Activated CD4-positive, alpha-beta memory T cell treated with anti-CD3 and anti-CD28 coated beads for 36 hours (primary cell): ENCODE data around the gene MDM1. TPM values are rescaled to one million over a fixed set of nuclear protein-coding genes. Genes with fewer than 3 reads are reported as not detected.
A peak's percentile ranks its signal among the peaks of the same experiment; 100 is the strongest.

Experiments
- CTCF ChIA-PET: fragments of 350-600 bp; sonication (Branson Sonifier 250); formaldehyde crosslinking; loops from one replicate; lab custom pipeline; 2021; ENCODE audit warnings: antibody characterized with exemption, inconsistent platforms; lab: Charles Lee
- POLR2A ChIA-PET: fragments of 350-600 bp; sonication (Branson Sonifier 250); formaldehyde crosslinking; loops from one replicate; lab custom pipeline; 2021; ENCODE audit warnings: antibody characterized with exemption; lab: Charles Lee
- DNase-seq: peaks from one replicate; pipeline ENCODE4 v3.0.0-alpha.2; 2020
- H3K27ac Mint-ChIP-seq: one replicate; pipeline ENCODE4 v1.8.0; 2021; ENCODE audit warnings: mixed read lengths
- H3K27me3 Mint-ChIP-seq: one replicate; pipeline ENCODE4 v1.8.0; 2021; ENCODE audit warnings: mixed read lengths
- H3K36me3 Mint-ChIP-seq: one replicate; pipeline ENCODE4 v1.8.0; 2021; ENCODE audit warnings: mixed read lengths
- H3K4me1 Mint-ChIP-seq: one replicate; pipeline ENCODE4 v1.8.0; 2021; ENCODE audit warnings: low read depth, mixed read lengths
- H3K4me3 Mint-ChIP-seq: one replicate; pipeline ENCODE4 v1.8.0; 2021; ENCODE audit warnings: mild to moderate bottlenecking, mixed read lengths
- H3K9me3 Mint-ChIP-seq: one replicate; pipeline ENCODE4 v1.8.0; 2021; ENCODE audit warnings: mixed read lengths
- intact Hi-C: fragments of 100-400 bp; cut with micrococcal nuclease; formaldehyde crosslinking; loops from one replicate; pipeline ENCODE4 v1.15.1; 2023
- total RNA-seq, 2 experiments: library from RNA; stranded (reverse); gene quantifications; one replicate each; pipeline ENCODE4 v1.2.3, GENCODE V29; 2021

The MDM1 gene
- total RNA-seq, 2 experiments from 2014 or later = 13.8 to 15.6 TPM

GRCh38 chr12:68319988-68320623 lies 12.1 kb downstream of the MDM1 start:
- no peak for DNase-seq
- intact Hi-C loops = loop anchor here (10.0 kb wide), 1 partner anchor 965 kb away; no protein-coding TSS in a partner anchor
- Mint-ChIP-seq H3K27me3 (no peaks in the 10 kb centered on the region), H3K9me3 (no peaks in the 10 kb centered on the region), H3K36me3 (peaks cover 8% of the 10 kb centered on the region), H3K27ac (no peak overlapping the region), H3K4me1 (no peaks in the 10 kb centered on the region), H3K4me3 (no peak overlapping the region)
- POLR2A ChIA-PET = interaction anchor here (0.6 kb wide), 1 partner anchor 260 kb away, joined by 3 read pairs; no protein-coding TSS in a partner anchor
- CTCF ChIA-PET = interaction anchor here (1.2 to 3.3 kb wide), 5 partner anchors 84 to 162 kb away, joined by 3 to 41 read pairs (median 4); no protein-coding TSS in a partner anchor

GRCh38 chr12:68317047-68317667 lies 15.0 kb downstream of the MDM1 start:
- POLR2A ChIA-PET = interaction anchor here (1.2 kb wide), 1 partner anchor 94 kb away, joined by 3 read pairs; no protein-coding TSS in a partner anchor
- CTCF ChIA-PET = interaction anchor here (0.6 to 6.2 kb wide), 37 partner anchors 9 to 429 kb away, joined by 3 to 174 read pairs (median 4); partner anchors contain the start of genes IFNG, IL26, MDM1 and SLC35E3
- intact Hi-C loops = loop anchor here (1.0 to 10.0 kb wide), 3 partner anchors 94 to 962 kb away; no protein-coding TSS in a partner anchor
- Mint-ChIP-seq H3K4me3 (no peak overlapping the region), H3K27me3 (no peaks in the 10 kb centered on the region), H3K27ac (no peak overlapping the region), H3K4me1 (no peaks in the 10 kb centered on the region), H3K36me3 (peaks cover 4% of the 10 kb centered on the region), H3K9me3 (no peaks in the 10 kb centered on the region)
- DNase-seq = peak; percentile 37

- peaks cover 29% of the 10 kb centered on the region for H3K36me3 Mint-ChIP-seq
- no peak overlapping the region for H3K4me3 Mint-ChIP-seq
- no peaks in the 10 kb centered on the region for H3K27me3 Mint-ChIP-seq
- intact Hi-C loops = loop anchor here (10.0 kb wide), 1 partner anchor 956 kb away; no protein-coding TSS in a partner anchor
- CTCF ChIA-PET = interaction anchor here (1.3 to 1.5 kb wide), 2 partner anchors 87 to 270 kb away, joined by 4 read pairs; no protein-coding TSS in a partner anchor
- no peak overlapping the region for H3K27ac Mint-ChIP-seq
- no peak for DNase-seq
- POLR2A ChIA-PET = no interaction called here
- H3K4me1 Mint-ChIP-seq = peaks cover 14% of the 10 kb centered on the region
- no peaks in the 10 kb centered on the region for H3K9me3 Mint-ChIP-seq
These were observed 21.8 kb downstream of the MDM1 start for GRCh38 chr12:68310370-68310769.

- POLR2A ChIA-PET = no interaction called here
- peaks cover 15% of the 10 kb centered on the region for H3K4me1 Mint-ChIP-seq
- no peak for DNase-seq
- intact Hi-C loops = loop anchor here (2.0 kb wide), 2 partner anchors 16 to 48 kb away; no protein-coding TSS in a partner anchor
- H3K27ac Mint-ChIP-seq = no peak overlapping the region
- H3K27me3 Mint-ChIP-seq = no peaks in the 10 kb centered on the region
- no peak overlapping the region for H3K4me3 Mint-ChIP-seq
- no peaks in the 10 kb centered on the region for H3K9me3 Mint-ChIP-seq
- H3K36me3 Mint-ChIP-seq = peaks cover 46% of the 10 kb centered on the region
- CTCF ChIA-PET = no interaction called here
These were observed 25.6 kb downstream of the MDM1 start for GRCh38 chr12:68306564-68306963.

DNA sequence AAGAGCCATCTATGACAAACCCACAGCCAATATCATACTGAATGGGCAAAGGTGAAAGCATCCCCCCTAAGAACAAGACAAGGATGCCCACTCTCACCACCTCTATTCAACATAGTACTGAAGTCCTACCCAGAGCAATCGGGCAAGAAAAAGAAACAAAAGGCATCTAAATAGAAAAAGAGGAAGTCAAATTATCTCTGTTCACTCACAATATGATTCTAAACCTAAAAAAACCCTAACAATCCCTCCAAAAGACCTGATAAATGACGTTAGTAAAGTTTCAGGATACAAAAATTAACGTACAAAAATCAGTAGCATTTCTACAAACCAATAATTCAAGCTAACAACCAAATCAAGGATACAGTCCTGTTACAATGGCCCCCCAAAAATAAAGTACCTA lies 26.9 kb downstream of the MDM1 start:
- DNase-seq = no peak
- H3K9me3 Mint-ChIP-seq = peaks cover under 1% of the 10 kb centered on the region
- ChIA-PET CTCF (interaction anchor here (1.0 kb wide), 1 partner anchor 12 kb away, joined by 3 read pairs; no protein-coding TSS in a partner anchor), POLR2A (no interaction called here)
- peaks cover 58% of the 10 kb centered on the region for H3K36me3 Mint-ChIP-seq
- peaks cover 15% of the 10 kb centered on the region for H3K4me1 Mint-ChIP-seq
- intact Hi-C loops = no loop called here
- no peak overlapping the region for H3K27ac Mint-ChIP-seq
- H3K27me3 Mint-ChIP-seq = no peaks in the 10 kb centered on the region
- no peak overlapping the region for H3K4me3 Mint-ChIP-seq

- Mint-ChIP-seq H3K36me3 (peaks cover 65% of the 10 kb centered on the region), H3K27me3 (no peaks in the 10 kb centered on the region), H3K4me1 (peaks cover 15% of the 10 kb centered on the region), H3K27ac (no peak overlapping the region), H3K9me3 (peaks cover 7% of the 10 kb centered on the region), H3K4me3 (no peak overlapping the region)
- intact Hi-C loops = no loop called here
- ChIA-PET POLR2A (no interaction called here), CTCF (no interaction called here)
- no peak for DNase-seq
These were observed 27.5 kb downstream of the MDM1 start for GRCh38 chr12:68304626-68305025.

- no peak overlapping the region for H3K27ac Mint-ChIP-seq
- H3K9me3 Mint-ChIP-seq = peaks cover 14% of the 10 kb centered on the region
- peaks cover 15% of the 10 kb centered on the region for H3K4me1 Mint-ChIP-seq
- intact Hi-C loops = no loop called here
- H3K4me3 Mint-ChIP-seq = no peak overlapping the region
- peaks cover 67% of the 10 kb centered on the region for H3K36me3 Mint-ChIP-seq
- no peaks in the 10 kb centered on the region for H3K27me3 Mint-ChIP-seq
- no peak for DNase-seq
- CTCF ChIA-PET = no interaction called here
- POLR2A ChIA-PET = no interaction called here
These were observed 28.3 kb downstream of the MDM1 start for GRCh38 chr12:68303850-68304249.

DNA sequence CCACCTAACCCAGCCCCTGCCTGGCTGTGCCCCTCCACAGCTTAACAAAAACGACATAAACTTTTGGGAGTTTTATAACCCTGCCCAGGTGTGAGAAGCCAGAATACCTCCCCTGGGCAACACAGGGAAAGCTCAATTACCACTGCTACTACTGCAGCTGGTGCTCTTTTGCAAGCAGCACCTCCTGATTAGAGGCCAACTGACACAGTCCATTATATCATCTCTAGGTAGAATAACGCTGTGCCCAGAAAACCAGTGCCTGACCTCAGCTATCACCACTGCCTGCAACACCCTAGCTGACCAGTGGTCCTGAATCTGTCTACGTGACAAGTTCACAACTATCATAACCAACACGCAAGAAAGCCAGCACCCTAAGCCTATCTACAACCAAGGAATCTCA lies 34.2 kb downstream of the MDM1 start:
- H3K27me3 Mint-ChIP-seq = peaks cover 7% of the 10 kb centered on the region
- peaks cover 14% of the 10 kb centered on the region for H3K9me3 Mint-ChIP-seq
- H3K4me3 Mint-ChIP-seq = no peak overlapping the region
- POLR2A ChIA-PET = no interaction called here
- H3K4me1 Mint-ChIP-seq = peaks cover 6% of the 10 kb centered on the region
- CTCF ChIA-PET = interaction anchor here (1.4 kb wide), 1 partner anchor 257 kb away, joined by 3 read pairs; no protein-coding TSS in a partner anchor
- intact Hi-C loops = loop anchor here (10.0 kb wide), 1 partner anchor 603 kb away; no protein-coding TSS in a partner anchor
- no peak overlapping the region for H3K27ac Mint-ChIP-seq
- H3K36me3 Mint-ChIP-seq = peaks cover 52% of the 10 kb centered on the region
- no peak for DNase-seq

DNA sequence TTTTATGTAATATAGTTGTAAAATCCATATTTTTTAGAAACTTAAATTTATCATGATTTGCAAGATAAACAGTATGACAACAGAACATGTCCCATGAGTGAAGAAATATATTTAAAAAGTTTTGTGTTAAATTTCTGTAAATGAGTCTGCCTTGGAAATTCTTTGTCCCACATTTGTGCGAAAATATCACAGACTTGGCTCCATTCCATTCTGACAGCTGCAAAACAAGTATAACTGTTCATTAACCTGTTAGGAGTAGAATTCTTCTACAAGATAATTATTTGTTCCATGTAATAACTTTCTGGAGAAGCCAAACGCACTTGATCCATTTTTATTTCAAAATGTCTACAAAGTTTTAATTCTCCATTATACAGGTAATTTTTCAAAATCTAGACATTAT lies 37.9 kb downstream of the MDM1 start:
- ChIA-PET POLR2A (no interaction called here), CTCF (no interaction called here)
- Mint-ChIP-seq H3K4me3 (no peak overlapping the region), H3K27ac (no peak overlapping the region), H3K36me3 (peaks cover 22% of the 10 kb centered on the region), H3K9me3 (peaks cover 2% of the 10 kb centered on the region), H3K27me3 (peaks cover 7% of the 10 kb centered on the region), H3K4me1 (peaks cover 38% of the 10 kb centered on the region)
- no peak for DNase-seq
- intact Hi-C loops = loop anchor here (5.0 to 10.0 kb wide), 2 partner anchors 188 to 599 kb away; no protein-coding TSS in a partner anchor

- intact Hi-C loops = loop anchor here (5.0 to 10.0 kb wide), 2 partner anchors 189 to 599 kb away; no protein-coding TSS in a partner anchor
These were observed 38.8 kb downstream of the MDM1 start for GRCh38 chr12:68293347-68293746.

DNA sequence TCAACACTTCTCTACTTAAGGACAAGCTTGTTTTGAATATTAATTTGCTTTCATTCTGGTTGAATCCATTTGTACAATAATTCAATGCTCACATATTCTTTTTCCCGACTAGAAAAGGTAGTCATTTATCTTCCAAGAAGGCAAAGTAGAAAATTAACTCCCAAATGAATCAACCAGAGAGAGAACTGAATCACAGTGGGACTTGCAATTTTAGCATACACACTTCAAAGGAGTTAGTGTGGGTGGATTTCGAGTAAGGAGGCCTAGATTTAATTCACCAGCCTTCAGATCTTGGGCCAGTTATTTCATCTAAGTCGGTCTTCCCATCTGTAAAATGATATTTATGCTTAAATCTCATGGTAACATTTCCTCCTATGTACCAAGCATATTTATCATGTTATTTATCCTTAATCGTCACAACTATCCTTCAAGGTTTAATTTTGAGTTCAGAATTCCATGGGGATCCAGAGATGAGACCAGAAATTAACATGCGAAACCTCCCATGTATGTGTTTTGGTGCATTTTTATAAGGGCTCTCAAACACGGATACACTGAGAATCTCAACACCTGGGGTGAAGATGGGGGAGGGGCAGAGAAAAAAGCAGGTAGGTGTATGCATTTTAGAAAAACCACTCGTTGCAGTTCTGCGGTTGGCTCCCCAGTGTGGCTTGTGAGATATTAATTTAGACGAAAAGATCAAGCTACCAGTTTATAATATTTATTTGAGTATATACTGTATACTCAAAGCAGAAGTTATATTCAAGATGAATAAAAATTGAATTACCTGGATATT lies 39.8 kb downstream of the MDM1 start:
- peaks cover 18% of the 10 kb centered on the region for H3K36me3 Mint-ChIP-seq
- H3K27me3 Mint-ChIP-seq = peaks cover 11% of the 10 kb centered on the region
- peaks cover 5% of the 10 kb centered on the region for H3K9me3 Mint-ChIP-seq
- ChIA-PET POLR2A (interaction anchor here (0.5 to 2.9 kb wide), 6 partner anchors 9 to 260 kb away, joined by 3 to 25 read pairs (median 4); no protein-coding TSS in a partner anchor), CTCF (interaction anchor here (0.7 to 2.1 kb wide), 4 partner anchors 61 to 252 kb away, joined by 3 to 11 read pairs (median 3); no protein-coding TSS in a partner anchor)
- intact Hi-C loops = loop anchor here (5.0 to 10.0 kb wide), 2 partner anchors 190 to 598 kb away; no protein-coding TSS in a partner anchor
- H3K4me1 Mint-ChIP-seq = peaks cover 43% of the 10 kb centered on the region
- no peak overlapping the region for H3K27ac Mint-ChIP-seq
- no peak for DNase-seq
- no peak overlapping the region for H3K4me3 Mint-ChIP-seq

More at GRCh38 chr12:68293347-68293746, 38.8 kb downstream of the MDM1 start:
- peaks cover 8% of the 10 kb centered on the region for H3K27me3 Mint-ChIP-seq
- CTCF ChIA-PET = interaction anchor here (1.0 to 2.1 kb wide), 2 partner anchors 71 to 253 kb away, joined by 3 to 11 read pairs; no protein-coding TSS in a partner anchor
- POLR2A ChIA-PET = interaction anchor here (0.6 to 1.5 kb wide), 2 partner anchors 10 to 88 kb away, joined by 3 to 4 read pairs; no protein-coding TSS in a partner anchor
- no peak overlapping the region for H3K27ac Mint-ChIP-seq
- H3K9me3 Mint-ChIP-seq = peaks cover 2% of the 10 kb centered on the region
- no peak overlapping the region for H3K4me3 Mint-ChIP-seq
- H3K36me3 Mint-ChIP-seq = peaks cover 17% of the 10 kb centered on the region
- DNase-seq = no peak
- H3K4me1 Mint-ChIP-seq = peaks cover 41% of the 10 kb centered on the region
